Neural progenitor cell (in vitro differentiated cells): ENCODE data around the gene HAX1. TPM values are rescaled to one million over a fixed set of nuclear protein-coding genes. Genes with fewer than 3 reads are reported as not detected.

Source experiments
- DNase-seq: peaks from one replicate; pipeline ENCODE4 v3.0.0-alpha.2; 2016; ENCODE audit warnings: low spot score
- H2AFZ ChIP-seq: fragments of 200-600 bp; sonication (generic); replicated peaks from 2 replicates; pipeline ENCODE4 v1.6.1; 2016; ENCODE audit warnings: antibody characterized with exemption
- H3F3A ChIP-seq: fragments of 200-600 bp; sonication (generic); 2 replicates; pipeline ENCODE4 v1.6.1; 2016; ENCODE audit warnings: antibody characterized with exemption, low read depth
- H3K27ac ChIP-seq: fragments of 200-600 bp; sonication (generic); 2 replicates; pipeline ENCODE4 v1.5.1; 2016; ENCODE audit warnings: mild to moderate bottlenecking
- H3K27me3 ChIP-seq: fragments of 200-600 bp; sonication (generic); 2 replicates; pipeline ENCODE4 v1.6.1; 2016; ENCODE audit warnings: mild to moderate bottlenecking, moderate library complexity
- H3K36me3 ChIP-seq: fragments of 200-600 bp; sonication (generic); 2 replicates; pipeline ENCODE4 v1.5.1; 2016
- H3K4me1 ChIP-seq: fragments of 200-600 bp; sonication (generic); 2 replicates; pipeline ENCODE4 v1.6.1; 2016; ENCODE audit warnings: mixed run types
- H3K4me2 ChIP-seq: fragments of 200-600 bp; sonication (generic); 2 replicates; pipeline ENCODE4 v1.6.1; 2016
- H3K4me3 ChIP-seq: fragments of 200-600 bp; sonication (generic); 2 replicates; pipeline ENCODE4 v1.5.1; 2016
- H3K79me2 ChIP-seq: fragments of 200-600 bp; sonication (generic); 2 replicates; pipeline ENCODE4 v1.6.1; 2016; ENCODE audit warnings: low read depth
- H3K9ac ChIP-seq: fragments of 200-600 bp; sonication (generic); 2 replicates; pipeline ENCODE4 v1.6.1; 2016
- H3K9me3 ChIP-seq: fragments of 200-600 bp; sonication (generic); 2 replicates; pipeline ENCODE4 v1.5.1; 2016; ENCODE audit warnings: low read depth
- H4K20me1 ChIP-seq: fragments of 200-600 bp; sonication (generic); 2 replicates; pipeline ENCODE4 v1.6.1; 2016; ENCODE audit warnings: low read depth
- H3K27ac Mint-ChIP-seq: 3 replicates; pipeline ENCODE4 v1.8.0; 2021; ENCODE audit warnings: mixed read lengths
- H3K27me3 Mint-ChIP-seq: 2 replicates; pipeline ENCODE4 v1.8.0; 2022; ENCODE audit warnings: low read depth, mild to moderate bottlenecking, inconsistent platforms, moderate library complexity, mixed read lengths; ENCODE audit not compliant: insufficient read depth
- H3K36me3 Mint-ChIP-seq: 3 replicates; pipeline ENCODE4 v1.8.0; 2021; ENCODE audit warnings: mixed read lengths
- H3K4me1 Mint-ChIP-seq: 3 replicates; pipeline ENCODE4 v1.8.0; 2021; ENCODE audit warnings: mixed read lengths
- H3K4me3 Mint-ChIP-seq: 3 replicates; pipeline ENCODE4 v1.8.0; 2021; ENCODE audit warnings: mild to moderate bottlenecking, moderate library complexity, mixed read lengths
- H3K9me3 Mint-ChIP-seq: 3 replicates; pipeline ENCODE4 v1.8.0; 2020; ENCODE audit warnings: mixed read lengths
- EZH2phosphoT487 ChIP-seq: fragments of 200-600 bp; sonication (generic); IDR thresholded peaks from 2 replicates; pipeline ENCODE4 v1.6.1; 2017; ENCODE audit warnings: antibody characterized with exemption
- small RNA-seq: library from RNA; depleted of rRNA; stranded (forward); fragments of <200 nt; gene quantifications from one replicate; pipeline ENCODE3, GENCODE V24; 2015
- total RNA-seq: library from RNA; depleted of rRNA; stranded (reverse); fragments of >200 nt; gene quantifications from 2 replicates; pipeline ENCODE4 v1.2.3, GENCODE V29; 2015; ENCODE audit warnings: low replicate concordance
- TF ChIP-seq, protein P1 (sequence below): fragments of 200-600 bp; sonication (generic); IDR thresholded peaks from 2 replicates; pipeline ENCODE4 v1.5.1; 2017; ENCODE audit warnings: antibody characterized with exemption, mild to moderate bottlenecking

The HAX1 gene
- total RNA-seq, 1 donor from 2014 or later, result 57.9 TPM

DNA sequence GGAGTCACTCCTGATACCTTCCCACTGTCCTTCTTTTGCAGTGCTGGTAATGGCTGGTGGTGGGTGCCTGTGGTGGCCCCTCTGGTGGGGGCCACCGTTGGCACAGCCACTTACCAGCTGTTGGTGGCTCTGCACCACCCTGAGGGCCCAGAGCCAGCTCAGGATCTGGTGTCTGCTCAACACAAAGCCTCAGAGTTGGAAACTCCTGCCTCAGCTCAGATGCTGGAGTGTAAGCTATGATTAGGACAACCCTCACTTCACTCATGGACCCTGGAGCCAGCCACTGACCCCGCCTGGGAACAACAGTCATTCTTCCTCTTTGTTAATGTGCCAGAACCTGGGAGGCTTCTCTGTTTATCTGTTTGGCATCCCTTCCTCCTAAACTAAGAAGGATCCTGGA is 51.8 kb downstream of the HAX1 start:
- peak overlapping the region; percentile 96 for H3K4me3 Mint-ChIP-seq
- H3K27me3 ChIP-seq, result no peaks in the 10 kb centered on the region
- peaks cover 18% of the 10 kb centered on the region for H3K79me2 ChIP-seq
- no peak overlapping the region for H3K27ac ChIP-seq
- no peak for DNase-seq
- peak overlapping the region; percentile 100 for H3K4me2 ChIP-seq
- peaks cover 4% of the 10 kb centered on the region for H3K9me3 Mint-ChIP-seq
- peak overlapping the region; percentile 97 for H2AFZ ChIP-seq
- H3K9ac ChIP-seq, result no peak overlapping the region
- no peaks in the 10 kb centered on the region for H3K36me3 Mint-ChIP-seq
- no peaks in the 10 kb centered on the region for H3K9me3 ChIP-seq
- H3K27me3 Mint-ChIP-seq, result peaks cover 4% of the 10 kb centered on the region
- H3K4me1 ChIP-seq, result peaks cover 20% of the 10 kb centered on the region
- H4K20me1 ChIP-seq, result peaks cover 26% of the 10 kb centered on the region
- H3K27ac Mint-ChIP-seq, result no peak overlapping the region
- no peak for TF ChIP-seq EZH2phosphoT487
- TF ChIP-seq, protein P1, sequence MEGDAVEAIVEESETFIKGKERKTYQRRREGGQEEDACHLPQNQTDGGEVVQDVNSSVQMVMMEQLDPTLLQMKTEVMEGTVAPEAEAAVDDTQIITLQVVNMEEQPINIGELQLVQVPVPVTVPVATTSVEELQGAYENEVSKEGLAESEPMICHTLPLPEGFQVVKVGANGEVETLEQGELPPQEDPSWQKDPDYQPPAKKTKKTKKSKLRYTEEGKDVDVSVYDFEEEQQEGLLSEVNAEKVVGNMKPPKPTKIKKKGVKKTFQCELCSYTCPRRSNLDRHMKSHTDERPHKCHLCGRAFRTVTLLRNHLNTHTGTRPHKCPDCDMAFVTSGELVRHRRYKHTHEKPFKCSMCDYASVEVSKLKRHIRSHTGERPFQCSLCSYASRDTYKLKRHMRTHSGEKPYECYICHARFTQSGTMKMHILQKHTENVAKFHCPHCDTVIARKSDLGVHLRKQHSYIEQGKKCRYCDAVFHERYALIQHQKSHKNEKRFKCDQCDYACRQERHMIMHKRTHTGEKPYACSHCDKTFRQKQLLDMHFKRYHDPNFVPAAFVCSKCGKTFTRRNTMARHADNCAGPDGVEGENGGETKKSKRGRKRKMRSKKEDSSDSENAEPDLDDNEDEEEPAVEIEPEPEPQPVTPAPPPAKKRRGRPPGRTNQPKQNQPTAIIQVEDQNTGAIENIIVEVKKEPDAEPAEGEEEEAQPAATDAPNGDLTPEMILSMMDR, result no peak
- H3K4me3 ChIP-seq, result peak overlapping the region; percentile 98
- peaks cover 24% of the 10 kb centered on the region for H3K4me1 Mint-ChIP-seq
- H3K36me3 ChIP-seq, result no peaks in the 10 kb centered on the region
- H3F3A ChIP-seq, result peaks cover 18% of the 10 kb centered on the region

GRCh38 chr1:154324669-154325582 is 52.5 kb downstream of the HAX1 start, which contains the start of gene ATP8B2:
TSS of gene ATP8B2 (plus strand) at chr1:154325525. CDS start at chr1:154328142, 2,617 bp downstream.
- Mint-ChIP-seq H3K27me3 (peaks cover 4% of the 10 kb centered on the region), H3K9me3 (peaks cover under 1% of the 10 kb centered on the region), H3K4me1 (peaks cover 30% of the 10 kb centered on the region), H3K4me3 (peak within 1 kb of the TSS; percentile 98), H3K36me3 (no peaks in the 10 kb centered on the region), H3K27ac (peak within 1 kb of the TSS; percentile 91)
- H3F3A ChIP-seq, result peaks cover 23% of the 10 kb centered on the region
- H3K27ac ChIP-seq, result no peak within 1 kb of the TSS
- peak within 1 kb of the TSS; percentile 98 for H3K4me3 ChIP-seq
- peak; percentile 91 for DNase-seq
- H3K4me1 ChIP-seq, result peaks cover 25% of the 10 kb centered on the region
- peaks cover 24% of the 10 kb centered on the region for H3K79me2 ChIP-seq
- H3K4me2 ChIP-seq, result peak within 1 kb of the TSS; percentile 100
- TF ChIP-seq, protein P1, result peak; percentile 93
- no peak for TF ChIP-seq EZH2phosphoT487
- H4K20me1 ChIP-seq, result peaks cover 32% of the 10 kb centered on the region
- H3K9me3 ChIP-seq, result no peaks in the 10 kb centered on the region
- peak within 1 kb of the TSS; percentile 39 for H3K9ac ChIP-seq
- no peaks in the 10 kb centered on the region for H3K27me3 ChIP-seq
- H2AFZ ChIP-seq, result peak within 1 kb of the TSS; percentile 97
- H3K36me3 ChIP-seq, result no peaks in the 10 kb centered on the region

Small RNAs within 50 kb of the gene (small RNA-seq; reads per million reads assigned to genes)
- gene RF00273 (not detected), gene RNU6-121P (not detected), gene RNU6-239P (not detected), gene SNORA58B (not detected)

Other genes starting within 250 kb of the HAX1 start
- gene NUP210L, start 117.6 kb upstream of the HAX1 start, total RNA-seq, result not detected in 2 replicates
- 408 and 596 TPM in 2 replicates for gene TPM3, start 80.5 kb upstream of the HAX1 start, total RNA-seq
- gene CFAP141, start 66.3 kb upstream of the HAX1 start, total RNA-seq, result not detected in 2 replicates
- 135 and 148 TPM in 2 replicates for gene UBAP2L, start 51.7 kb upstream of the HAX1 start, total RNA-seq
- gene AQP10, start 48.5 kb downstream of the HAX1 start, total RNA-seq, result not detected in 2 replicates
- 41.6 and 63.4 TPM in 2 replicates for gene ATP8B2, start 52.9 kb downstream of the HAX1 start, total RNA-seq
- gene IL6R, start 132.7 kb downstream of the HAX1 start, total RNA-seq, result 0.09 TPM in 1 of 2 replicates, not detected in the other
- not detected in 2 replicates for gene TDRD10, start 229.6 kb downstream of the HAX1 start, total RNA-seq
- gene SHE, start 229.8 kb downstream of the HAX1 start, total RNA-seq, result 0.04 TPM in 1 of 2 replicates, not detected in the other